Mucosa of descending colon (tissue), 3 donors: ENCODE measurements around the gene CDHR3. TPM values are rescaled to one million over a fixed set of nuclear protein-coding genes. Genes with fewer than 3 reads are reported as not detected.

ENCODE experiments used
- ATAC-seq: fragments of 200-7000 bp; cut with Tn5 transposase; one replicate; pipeline ENCODE4 v1.9.1; 2020; ENCODE audit warnings: mild to moderate bottlenecking, moderate library complexity
- DNase-seq, 3 donors: peaks; one replicate each; pipeline ENCODE4 v3.0.0-alpha.2; 2020
- H3K36me3 ChIP-seq: fragments of 200-600 bp; one replicate; pipeline ENCODE4 v1.8.0; 2021; ENCODE audit warnings: low read depth, mild to moderate bottlenecking
- H3K4me1 ChIP-seq: fragments of 200-600 bp; one replicate; pipeline ENCODE4 v1.8.0; 2021; ENCODE audit warnings: low read depth, mild to moderate bottlenecking
- H3K4me3 ChIP-seq: fragments of 200-600 bp; one replicate; pipeline ENCODE4 v1.8.0; 2021; ENCODE audit warnings: mild to moderate bottlenecking
- H3K9me3 ChIP-seq: fragments of 200-600 bp; one replicate; pipeline ENCODE4 v1.8.0; 2021; ENCODE audit warnings: mild to moderate bottlenecking
- intact Hi-C, 2 donors: fragments of 100-400 bp; cut with DNase I in 1 of 2; cut with micrococcal nuclease in 1 of 2; formaldehyde crosslinking; loops; one replicate each; pipeline versions ENCODE4 v1.11.0 to v1.11.1; 2022; cut with DNase I, micrococcal nuclease
- total RNA-seq, 3 donors: library from RNA; stranded (reverse); fragmentation: NEBNext Ultra II Directional in 2 of 3; extraction: Animal tissue kit (Norgen Biotek cat#: 25700) in 2 of 3; gene quantifications; one replicate each; pipeline versions ENCODE4 v1.2.1 to v1.2.4, GENCODE V29; 2021 to 2023
- TF ChIP-seq, protein P1 (sequence below): fragments of 200-600 bp; IDR thresholded peaks from one replicate; pipeline ENCODE4 v1.8.0; 2022; ENCODE audit warnings: antibody characterized with exemption, mild to moderate bottlenecking
- donor health status: DM: no; HTN: no; CAD: no; lungs with moderate emphysema.
- donor health status: DM: no; HTN: no; CAD: no.
- donor health status: DM: no; HTN: yes; CAD: no.

Gene CDHR3
- total RNA-seq, 3 donors from 2014 or later = 12.1 to 19.7 (median 18.4) TPM

DNA sequence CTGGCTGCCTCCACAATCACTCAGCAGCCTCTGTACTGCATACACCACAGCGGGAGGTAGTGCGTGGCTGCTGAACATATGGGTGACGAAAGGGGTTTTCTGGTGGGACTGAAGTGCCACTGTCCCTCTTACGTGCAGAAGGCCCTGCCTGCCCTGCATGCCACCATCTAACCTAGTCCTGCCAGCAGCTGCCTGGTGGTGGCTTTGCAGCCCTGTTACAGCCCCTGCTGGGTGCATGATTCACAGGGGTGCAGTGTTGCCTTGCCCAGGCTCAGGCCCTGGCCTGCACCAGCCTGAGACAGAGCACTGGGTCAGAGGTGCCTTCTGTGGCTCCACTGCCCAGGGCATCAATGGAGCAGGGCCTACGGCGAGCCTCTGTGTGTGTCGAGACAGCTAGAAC is 98.9 kb downstream of the CDHR3 start:
- intact Hi-C loops = no loop called here
- H3K4me1 ChIP-seq = peaks cover 23% of the 10 kb centered on the region
- DNase-seq (no peak), ATAC-seq (no peak)
- no peaks in the 10 kb centered on the region for H3K9me3 ChIP-seq
- no peaks in the 10 kb centered on the region for H3K36me3 ChIP-seq
- TF ChIP-seq, protein P1, sequence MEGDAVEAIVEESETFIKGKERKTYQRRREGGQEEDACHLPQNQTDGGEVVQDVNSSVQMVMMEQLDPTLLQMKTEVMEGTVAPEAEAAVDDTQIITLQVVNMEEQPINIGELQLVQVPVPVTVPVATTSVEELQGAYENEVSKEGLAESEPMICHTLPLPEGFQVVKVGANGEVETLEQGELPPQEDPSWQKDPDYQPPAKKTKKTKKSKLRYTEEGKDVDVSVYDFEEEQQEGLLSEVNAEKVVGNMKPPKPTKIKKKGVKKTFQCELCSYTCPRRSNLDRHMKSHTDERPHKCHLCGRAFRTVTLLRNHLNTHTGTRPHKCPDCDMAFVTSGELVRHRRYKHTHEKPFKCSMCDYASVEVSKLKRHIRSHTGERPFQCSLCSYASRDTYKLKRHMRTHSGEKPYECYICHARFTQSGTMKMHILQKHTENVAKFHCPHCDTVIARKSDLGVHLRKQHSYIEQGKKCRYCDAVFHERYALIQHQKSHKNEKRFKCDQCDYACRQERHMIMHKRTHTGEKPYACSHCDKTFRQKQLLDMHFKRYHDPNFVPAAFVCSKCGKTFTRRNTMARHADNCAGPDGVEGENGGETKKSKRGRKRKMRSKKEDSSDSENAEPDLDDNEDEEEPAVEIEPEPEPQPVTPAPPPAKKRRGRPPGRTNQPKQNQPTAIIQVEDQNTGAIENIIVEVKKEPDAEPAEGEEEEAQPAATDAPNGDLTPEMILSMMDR = no peak
- no peak overlapping the region for H3K4me3 ChIP-seq

DNA sequence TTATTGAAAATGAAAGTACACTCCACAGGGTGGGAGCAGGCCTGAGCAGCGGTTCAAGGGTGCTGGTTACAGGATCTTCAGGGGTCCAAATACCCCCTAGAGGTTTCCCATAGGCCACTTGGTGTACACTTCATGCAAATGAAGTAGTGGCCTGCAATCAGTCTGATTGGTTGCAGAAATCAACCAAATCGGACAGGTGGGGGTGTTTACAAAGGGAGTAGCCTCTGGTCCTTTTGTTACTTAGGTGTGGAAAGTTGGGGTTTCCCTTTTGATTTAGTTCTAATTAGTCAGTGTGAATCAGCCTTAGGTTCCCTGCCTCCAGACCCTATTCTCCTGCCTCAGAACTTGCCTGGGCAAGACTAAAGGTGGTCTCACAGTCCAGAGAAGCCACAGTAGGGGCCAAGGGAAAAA is 99.5 kb downstream of the CDHR3 start:
- Histone ChIP-seq H3K4me1 (peaks cover 23% of the 10 kb centered on the region), H3K9me3 (no peaks in the 10 kb centered on the region), H3K36me3 (no peaks in the 10 kb centered on the region), H3K4me3 (no peak overlapping the region)
- TF ChIP-seq, protein P1 = no peak
- DNase-seq (no peak), ATAC-seq (no peak)
- intact Hi-C loops = no loop called here

DNA sequence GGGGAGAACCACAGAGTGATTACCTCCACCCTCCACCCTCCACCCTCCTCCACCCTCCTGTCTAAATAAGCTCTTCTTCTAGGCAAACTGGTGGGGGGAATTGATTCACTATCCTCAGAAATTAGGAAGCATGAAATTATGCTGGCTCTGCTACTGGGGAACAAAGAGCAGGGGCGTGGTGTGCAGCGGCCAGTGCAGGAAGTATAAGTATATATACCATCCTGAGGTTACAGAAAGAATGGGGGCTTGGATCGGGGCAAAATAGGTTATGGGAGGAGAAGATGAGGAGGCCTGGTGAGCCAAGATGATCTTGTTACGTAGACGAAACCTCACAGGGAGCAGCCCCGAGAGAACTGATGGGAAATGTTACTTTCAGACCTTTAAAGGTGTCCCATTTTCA is 100.0 kb downstream of the CDHR3 start:
- DNase-seq (peak in 1 of 3 donors; percentile 47), ATAC-seq (peak; percentile 11)
- no peak overlapping the region for H3K4me3 ChIP-seq
- H3K36me3 ChIP-seq = no peaks in the 10 kb centered on the region
- peaks cover 23% of the 10 kb centered on the region for H3K4me1 ChIP-seq
- no peaks in the 10 kb centered on the region for H3K9me3 ChIP-seq
- TF ChIP-seq, protein P1 = no peak
- intact Hi-C loops = no loop called here

DNA sequence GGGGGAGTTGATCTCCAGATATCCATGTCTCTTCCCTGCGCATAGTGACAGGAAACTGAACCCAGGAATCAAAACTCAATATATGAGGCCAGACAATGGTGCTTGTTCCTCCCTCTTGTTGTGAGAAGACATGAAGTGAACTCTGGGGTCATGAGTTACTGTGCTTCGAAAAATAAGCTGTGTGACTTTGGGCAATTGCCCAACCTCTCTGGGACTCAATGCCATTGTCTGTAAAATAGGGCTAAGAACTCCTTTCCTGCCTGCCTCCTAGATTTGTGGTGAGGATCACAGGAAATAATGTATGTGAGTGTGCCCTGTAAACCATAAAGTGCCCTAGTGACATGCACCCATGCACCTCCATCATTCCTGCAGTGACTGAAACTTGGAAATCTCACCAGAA is 100.6 kb downstream of the CDHR3 start:
- TF ChIP-seq, protein P1 = no peak
- no peaks in the 10 kb centered on the region for H3K9me3 ChIP-seq
- intact Hi-C loops = no loop called here
- DNase-seq (no peak), ATAC-seq (no peak)
- H3K36me3 ChIP-seq = no peaks in the 10 kb centered on the region
- no peak overlapping the region for H3K4me3 ChIP-seq
- H3K4me1 ChIP-seq = peaks cover 23% of the 10 kb centered on the region

DNA sequence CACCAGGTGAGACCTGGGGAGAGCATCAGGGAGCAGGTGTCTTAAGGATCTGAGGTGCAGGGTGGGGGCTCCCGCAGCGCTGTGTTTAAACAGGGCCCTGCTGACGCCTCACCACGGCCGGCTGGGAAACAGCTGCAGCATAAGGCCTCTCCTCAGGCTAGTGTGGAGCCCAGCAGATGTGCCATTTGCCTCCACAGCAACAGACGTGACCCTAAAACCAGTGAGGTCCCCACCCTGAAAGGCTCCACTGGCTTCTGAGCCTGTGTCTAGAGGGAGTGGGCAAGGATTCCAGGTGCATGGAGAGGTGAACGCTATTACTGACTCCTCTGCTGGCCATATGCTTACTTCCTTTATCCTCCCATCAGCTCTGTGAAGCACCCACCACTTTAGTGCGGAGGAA is 101.3 kb downstream of the CDHR3 start:
- H3K9me3 ChIP-seq = no peaks in the 10 kb centered on the region
- H3K4me1 ChIP-seq = peaks cover 23% of the 10 kb centered on the region
- intact Hi-C loops = no loop called here
- ATAC-seq (peak; percentile 5), DNase-seq (peak in 1 of 3 donors; percentile 65)
- TF ChIP-seq, protein P1 = no peak
- no peak overlapping the region for H3K4me3 ChIP-seq
- H3K36me3 ChIP-seq = no peaks in the 10 kb centered on the region
